H1 (cell line): Measurements from ENCODE around the gene ARL6IP4. TPM values are rescaled to one million over a fixed set of nuclear protein-coding genes. Genes with fewer than 3 reads are reported as not detected.

Experiments used
- CTCF ChIA-PET: fragments of 300-600 bp; sonication (Branson Sonifier 250); formaldehyde crosslinking; loops from one replicate; lab custom pipeline; 2021; ENCODE audit not compliant: partially characterized antibody; lab: Charles Lee
- POLR2A ChIA-PET: fragments of 300-600 bp; sonication (Branson Sonifier 250); formaldehyde crosslinking; loops from one replicate; lab custom pipeline; 2021; ENCODE audit warnings: inconsistent platforms; ENCODE audit not compliant: partially characterized antibody; lab: Charles Lee
- DNase-seq, 2 experiments: peaks; one replicate each; pipeline versions ENCODE4 v3.0.0 to v3.0.0-alpha.2; 2010 to 2022; ENCODE audit warnings: low spot score in 2 of 2, low read depth in 1 of 2, mixed read lengths in 1 of 2
- FAIRE-seq: peaks from 2 replicates; lab custom pipeline; 2011; peaks lifted over from hg19 to GRCh38; lab: Jason Lieb, UNC
- H2AFZ ChIP-seq: 2 replicates; pipeline ENCODE4 v1.8.1; 2012; ENCODE audit warnings: low read length, inconsistent platforms
- H2AK5ac ChIP-seq: 2 replicates; pipeline ENCODE4 v1.6.1; 2013; ENCODE audit warnings: low read depth, low read length
- H2BK120ac ChIP-seq: replicated peaks from 2 replicates; pipeline ENCODE3; 2013; ENCODE audit warnings: low read depth, low read length, inconsistent platforms
- H2BK12ac ChIP-seq: 2 replicates; pipeline ENCODE4 v1.6.1; 2013; ENCODE audit warnings: low read depth, low read length
- H2BK15ac ChIP-seq: 2 replicates; pipeline ENCODE4 v1.6.1; 2013; ENCODE audit warnings: low read length
- H2BK20ac ChIP-seq: 2 replicates; pipeline ENCODE4 v1.6.1; 2013; ENCODE audit warnings: low read length
- H2BK5ac ChIP-seq: 2 replicates; pipeline ENCODE4 v1.6.1; 2013; ENCODE audit warnings: low read depth, low read length
- H3K14ac ChIP-seq: 2 replicates; pipeline ENCODE4 v1.6.1; 2013; ENCODE audit warnings: inconsistent platforms; ENCODE audit not compliant: insufficient read length
- H3K18ac ChIP-seq: 2 replicates; pipeline ENCODE4 v1.6.1; 2013; ENCODE audit warnings: low read length; ENCODE audit errors: extremely low read depth
- H3K23ac ChIP-seq: 2 replicates; pipeline ENCODE4 v1.6.1; 2013; ENCODE audit warnings: inconsistent platforms; ENCODE audit not compliant: insufficient read length
- H3K23me2 ChIP-seq: 2 replicates; pipeline ENCODE4 v1.6.1; 2013; ENCODE audit warnings: low read depth, low read length
- H3K27ac ChIP-seq: 2 replicates; pipeline ENCODE4 v1.6.1; 2011; ENCODE audit warnings: low read depth, low read length, inconsistent platforms
- H3K27me3 ChIP-seq, 4 experiments: replicated peaks in 1 of 4; 1 replicate in 1 of 4; 2 replicates in 3 of 4; pipeline versions ENCODE4 v1.6.1 to v1.8.1; 2011 to 2013; ENCODE audit warnings: low read length in 3 of 4, mild to moderate bottlenecking in 3 of 4, inconsistent platforms in 2 of 4, mixed read lengths in 2 of 4, moderate library complexity in 1 of 4; ENCODE audit not compliant: control insufficient read depth in 3 of 4, insufficient read depth in 3 of 4; ENCODE audit errors: extremely low read depth in 1 of 4
- H3K36me3 ChIP-seq, 4 experiments: 2 replicates each; pipeline versions ENCODE4 v1.6.1 to v1.8.1; 2011 to 2013; ENCODE audit warnings: mild to moderate bottlenecking in 4 of 4, low read length in 3 of 4, moderate library complexity in 2 of 4, control low read depth in 1 of 4, inconsistent platforms in 1 of 4; ENCODE audit not compliant: insufficient read depth in 4 of 4, control insufficient read depth in 2 of 4
- H3K4ac ChIP-seq: replicated peaks from 2 replicates; pipeline ENCODE3; 2013; ENCODE audit warnings: low read length, low read depth, mixed read lengths, inconsistent platforms; ENCODE audit not compliant: insufficient read length
- H3K4me1 ChIP-seq, 4 experiments: replicated peaks in 1 of 4; 1 replicate in 1 of 4; 2 replicates in 3 of 4; pipeline versions ENCODE4 v1.6.1 to v1.8.1; 2011 to 2013; ENCODE audit warnings: low read length in 3 of 4, inconsistent platforms in 2 of 4, mixed read lengths in 1 of 4; ENCODE audit not compliant: insufficient read depth in 4 of 4, control insufficient read depth in 3 of 4
- H3K4me2 ChIP-seq, 2 experiments: 2 replicates each; pipeline versions ENCODE4 v1.6.1 to v1.8.1; 2011 to 2013; ENCODE audit warnings: low read depth in 2 of 2, low read length in 2 of 2, control low read depth in 1 of 2, inconsistent platforms in 1 of 2, mild to moderate bottlenecking in 1 of 2; ENCODE audit not compliant: insufficient read depth in 1 of 2
- H3K4me3 ChIP-seq, 4 experiments: fragments of 200-600, 300-600 bp in 1 of 4; sonication (generic), shearing (Covaris generic), sonication (Bioruptor Twin) in 1 of 4; 2 replicates each; pipeline versions ENCODE4 v1.5.1 to v1.8.1; 2011 to 2016; ENCODE audit warnings: low read length in 4 of 4, low read depth in 3 of 4, control low read depth in 2 of 4, inconsistent platforms in 2 of 4, mild to moderate bottlenecking in 2 of 4, mixed read lengths in 1 of 4, moderate library complexity in 1 of 4; ENCODE audit not compliant: insufficient read depth in 2 of 4; ENCODE audit errors: extremely low read depth in 1 of 4
- H3K56ac ChIP-seq: replicated peaks from 2 replicates; pipeline ENCODE3; 2013; ENCODE audit warnings: low read depth, mild to moderate bottlenecking, mixed read lengths, low read length, inconsistent platforms; ENCODE audit not compliant: insufficient read length
- H3K79me1 ChIP-seq: 2 replicates; pipeline ENCODE4 v1.6.1; 2013; ENCODE audit warnings: low read depth, low read length, control low read depth
- H3K79me2 ChIP-seq, 2 experiments: 2 replicates each; pipeline versions ENCODE4 v1.6.1 to v1.8.1; 2012 to 2013; ENCODE audit warnings: low read length in 2 of 2, mild to moderate bottlenecking in 2 of 2, inconsistent platforms in 1 of 2; ENCODE audit not compliant: insufficient read depth in 2 of 2, control insufficient read depth in 1 of 2
- H3K9ac ChIP-seq, 4 experiments: replicated peaks in 1 of 4; 1 replicate in 1 of 4; 2 replicates in 3 of 4; pipeline versions ENCODE4 v1.6.1 to v1.8.1; 2011 to 2013; ENCODE audit warnings: low read depth in 3 of 4, low read length in 3 of 4, control low read depth in 2 of 4, mild to moderate bottlenecking in 2 of 4, moderate library complexity in 2 of 4, inconsistent platforms in 1 of 4; ENCODE audit errors: extremely low read depth in 1 of 4
- H3K9me3 ChIP-seq, 2 experiments: 2 replicates each; pipeline versions ENCODE4 v1.6.1 to v1.8.1; 2012 to 2013; ENCODE audit warnings: mild to moderate bottlenecking in 2 of 2, moderate library complexity in 2 of 2, control low read depth in 1 of 2, inconsistent platforms in 1 of 2, low read depth in 1 of 2, low read length in 1 of 2, mixed read lengths in 1 of 2; ENCODE audit not compliant: insufficient read depth in 2 of 2
- H4K20me1 ChIP-seq, 2 experiments: replicated peaks in 1 of 2; 2 replicates each; pipeline versions ENCODE3 to v1.8.1; 2011 to 2013; ENCODE audit warnings: inconsistent platforms in 2 of 2, low read length in 2 of 2, mild to moderate bottlenecking in 1 of 2; ENCODE audit not compliant: insufficient read depth in 2 of 2, control insufficient read depth in 1 of 2
- H4K5ac ChIP-seq: 2 replicates; pipeline ENCODE4 v1.6.1; 2013; ENCODE audit warnings: low read length, low read depth, mixed read lengths, inconsistent platforms; ENCODE audit not compliant: insufficient read length
- H4K8ac ChIP-seq: 2 replicates; pipeline ENCODE4 v1.8.0; 2013; ENCODE audit warnings: mild to moderate bottlenecking, moderate library complexity, low read length, inconsistent platforms; ENCODE audit not compliant: insufficient read depth; ENCODE audit errors: extremely low read depth
- H4K91ac ChIP-seq: replicated peaks from 2 replicates; pipeline ENCODE3; 2013; ENCODE audit warnings: low read length, mixed read lengths, inconsistent platforms; ENCODE audit not compliant: insufficient read length
- CEBPB ChIP-seq: IDR thresholded peaks from 2 replicates; pipeline ENCODE4 v1.6.1; 2012; ENCODE audit warnings: low read depth, low read length
- PHF8 ChIP-seq: fragments of 200-600 bp; sonication (generic); conservative IDR thresholded peaks from 2 replicates; pipeline ENCODE4 v1.7.1; 2012; ENCODE audit warnings: low read depth, mild to moderate bottlenecking, inconsistent platforms, low read length, moderate library complexity
- POLR2A ChIP-seq, 2 experiments: IDR thresholded peaks; 1 replicate in 1 of 2; 2 replicates in 1 of 2; pipeline ENCODE4 v1.6.1; 2011; ENCODE audit warnings: low read depth in 2 of 2, low read length in 2 of 2, mild to moderate bottlenecking in 2 of 2; ENCODE audit errors: control extremely low read depth in 1 of 2
- RBBP5 ChIP-seq: IDR thresholded peaks from 2 replicates; pipeline ENCODE4 v1.7.1; 2012; ENCODE audit warnings: low read depth, mild to moderate bottlenecking, inconsistent platforms, low read length, moderate library complexity, borderline replicate concordance
- SP1 ChIP-seq: IDR thresholded peaks from 2 replicates; pipeline ENCODE4 v1.6.1; 2011; ENCODE audit warnings: low read depth, low read length
- ZNF274 ChIP-seq: IDR thresholded peaks from 2 replicates; pipeline ENCODE4 v1.7.0; 2012; ENCODE audit warnings: low read length, borderline replicate concordance; ENCODE audit errors: extremely low read depth
- WGBS, 2 experiments: shearing (Covaris generic) in 1 of 2; methylation state at CpG; one replicate each; pipeline versions ENCODE4 v1.1.6 to v1.1.7; 2013 to 2015; ENCODE audit warnings: low lambda C conversion rate in 2 of 2, mixed read lengths in 2 of 2, inconsistent platforms in 1 of 2, low coverage in 1 of 2, missing lambda C conversion rate in 1 of 2; ENCODE audit not compliant: insufficient replicate concordance in 2 of 2, insufficient coverage in 1 of 2, insufficient read length in 1 of 2; ENCODE audit errors: extremely low coverage in 1 of 2, missing lambda C conversion rate in 1 of 2; 5-methylcytosine and 5-hydroxymethylcytosine counted together
- polyA plus RNA-seq, 7 experiments: library from polyadenylated mRNA; depleted of rRNA in 3 of 7; stranded (reverse) in 5 of 7; unstranded in 2 of 7; fragments of >200 nt in 5 of 7; fragments of 200-250 nt in 2 of 7; gene quantifications; 1 replicate in 5 of 7; 2 replicates in 1 of 7; 4 replicates in 1 of 7; pipeline versions ENCODE4 v1.2.1 to v1.2.3, GENCODE V29; 2011 to 2013; ENCODE audit warnings: missing spikeins in 2 of 7, mixed read lengths in 2 of 7
- total RNA-seq: library from RNA; stranded (reverse); fragmentation: NEBNext Ultra II Directional; extraction: Animal tissue kit (Norgen Biotek cat#: 25700); gene quantifications from 2 replicates; pipeline ENCODE4 v1.2.1, GENCODE V29; 2021
- TF ChIP-seq, protein P1 (sequence below): IDR thresholded peaks from 2 replicates; pipeline ENCODE4 v1.6.1; 2012; ENCODE audit warnings: low read length, inconsistent platforms
- TF ChIP-seq, protein P2 (sequence below): IDR thresholded peaks from 2 replicates; pipeline ENCODE4 v1.6.1; 2012; ENCODE audit warnings: inconsistent platforms

The ARL6IP4 gene
- total and polyA plus RNA-seq, 2 of the 8 experiments (the other 6 are each of a cell fraction or from before 2014, with no cell fraction given), result 76.4 to 109 TPM

DNA sequence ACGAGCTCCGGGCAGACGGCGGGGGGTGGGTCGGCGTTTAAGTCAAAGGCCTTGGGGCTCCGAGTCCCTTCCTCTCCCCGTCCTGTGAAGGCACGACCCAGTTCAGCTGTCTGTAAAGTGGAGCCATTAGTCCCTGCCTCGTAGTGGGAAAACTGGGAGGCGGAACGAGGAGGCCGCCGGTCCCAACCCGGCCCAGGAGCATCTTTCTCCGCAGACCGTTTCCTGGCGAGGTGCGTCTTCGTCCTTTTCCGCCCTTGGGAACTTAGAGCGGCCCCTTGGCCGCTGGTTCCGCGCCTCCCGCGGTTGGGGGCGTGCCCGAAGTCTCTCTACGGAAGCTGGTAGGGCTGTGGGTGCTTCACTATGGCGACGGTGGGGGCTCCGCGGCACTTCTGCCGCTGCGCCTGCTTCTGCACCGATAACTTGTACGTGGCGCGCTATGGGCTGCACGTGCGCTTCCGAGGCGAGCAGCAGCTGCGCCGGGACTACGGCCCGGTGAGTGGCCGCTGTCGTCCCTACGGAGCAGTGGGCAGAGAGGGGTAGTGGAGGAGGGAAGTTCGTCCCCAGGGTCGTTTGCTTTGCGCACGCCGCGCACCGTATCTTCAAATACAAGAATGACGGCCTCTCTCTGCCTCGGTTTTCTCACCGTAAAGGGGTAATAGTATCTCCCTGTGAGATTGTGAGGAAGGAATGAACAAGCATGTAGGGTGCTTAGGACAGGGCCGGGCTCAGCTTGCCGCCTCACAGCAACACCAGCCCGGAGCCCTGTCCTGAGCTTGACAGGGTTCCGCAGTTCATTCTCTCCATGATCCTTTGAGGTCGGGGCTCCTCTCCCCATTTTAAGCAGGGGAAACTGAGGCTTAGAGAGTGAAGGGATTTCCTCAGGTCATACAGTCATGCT is 5.3 kb upstream of the ARL6IP4 start, which contains the start of gene OGFOD2:
OGFOD2 (plus strand) TSS at position 353 of the 898 bp plus-strand sequence; CDS start at position 361, 8 bp downstream.
- H3K14ac ChIP-seq, result no peak within 1 kb of the TSS
- peaks cover 7% of the 10 kb centered on the region; the same call in 1 of the 2 replicates for H3K79me1 ChIP-seq
- H3K4ac ChIP-seq, result peak within 1 kb of the TSS; percentile 83
- H2AFZ ChIP-seq, result peak within 1 kb of the TSS; percentile 92
- no peak within 1 kb of the TSS for H2AK5ac ChIP-seq
- H3K18ac ChIP-seq, result peak within 1 kb of the TSS; percentile 81
- ChIA-PET POLR2A (interaction anchor here (0.6 to 3.3 kb wide), 16 partner anchors 8 to 409 kb away, joined by 3 to 21 read pairs (median 4); partner anchors contain the start of genes ABCB9, HIP1R, KMT5A and MPHOSPH9), CTCF (interaction anchor here (0.9 to 2.1 kb wide), 7 partner anchors 23 to 129 kb away, joined by 3 to 4 read pairs (median 3); no protein-coding TSS in a partner anchor)
- H3K23ac ChIP-seq, result no peak within 1 kb of the TSS
- peak within 1 kb of the TSS; percentile 72 for H3K27ac ChIP-seq
- H3K4me3 ChIP-seq, result peak within 1 kb of the TSS; percentile 85 to 96 (median 89)
- peak within 1 kb of the TSS; percentile 94 for H4K5ac ChIP-seq
- peak within 1 kb of the TSS; percentile 52; the same call in 1 of the 2 replicates for H2BK12ac ChIP-seq
- DNase-seq (peak; percentile 51 to 91), FAIRE-seq (no peak)
- peak within 1 kb of the TSS; percentile 46 to 81 (median 79) for H3K9ac ChIP-seq
- peak within 1 kb of the TSS; percentile 98 for H2BK5ac ChIP-seq
- H3K9me3 ChIP-seq, result no peaks in the 10 kb centered on the region
- H2BK20ac ChIP-seq, result no peak within 1 kb of the TSS
- peaks cover 0 to 4% of the 10 kb centered on the region in 2 experiments for H4K20me1 ChIP-seq
- H4K8ac ChIP-seq, result peak within 1 kb of the TSS; percentile 98
- H2BK120ac ChIP-seq, result no peak within 1 kb of the TSS
- H3K56ac ChIP-seq, result peak within 1 kb of the TSS; percentile 94
- H3K4me2 ChIP-seq, result peak within 1 kb of the TSS; percentile 83 to 96
- no peaks in the 10 kb centered on the region for H3K27me3 ChIP-seq
- H2BK15ac ChIP-seq, result peak within 1 kb of the TSS; percentile 98
- H3K23me2 ChIP-seq, result peaks cover 14% of the 10 kb centered on the region
- H4K91ac ChIP-seq, result peak within 1 kb of the TSS; percentile 88
- peaks cover 0 to 15% (median 8%) of the 10 kb centered on the region in 4 experiments; a peak in 6 of 7 replicates for H3K4me1 ChIP-seq
- H3K36me3 ChIP-seq, result no peaks in the 10 kb centered on the region
- 2% methylated on average over 46 of the region's 66 CpGs; no CpG with 5 or more reads in 1 of the 2 experiments for WGBS, 2 experiments
- H3K79me2 ChIP-seq, result peaks cover 0 to 10% of the 10 kb centered on the region in 2 experiments; a peak in 1 of 4 replicates
- TF ChIP-seq ZNF274 (no peak), RBBP5 (peak; percentile 58; the same call in 1 of the 2 replicates), PHF8 (peak; percentile 76), POLR2A (IDR thresholded peaks at IDR 0.05; ENCODE audit: control extremely low read depth in 1 of 2, low read depth in 2 of 2, low read length in 2 of 2) (peak in 1 of 2 experiments; percentile 40; a peak in 2 of 3 replicates), CEBPB (no peak), SP1 (peak; percentile 84)
- TF ChIP-seq, protein P1, sequence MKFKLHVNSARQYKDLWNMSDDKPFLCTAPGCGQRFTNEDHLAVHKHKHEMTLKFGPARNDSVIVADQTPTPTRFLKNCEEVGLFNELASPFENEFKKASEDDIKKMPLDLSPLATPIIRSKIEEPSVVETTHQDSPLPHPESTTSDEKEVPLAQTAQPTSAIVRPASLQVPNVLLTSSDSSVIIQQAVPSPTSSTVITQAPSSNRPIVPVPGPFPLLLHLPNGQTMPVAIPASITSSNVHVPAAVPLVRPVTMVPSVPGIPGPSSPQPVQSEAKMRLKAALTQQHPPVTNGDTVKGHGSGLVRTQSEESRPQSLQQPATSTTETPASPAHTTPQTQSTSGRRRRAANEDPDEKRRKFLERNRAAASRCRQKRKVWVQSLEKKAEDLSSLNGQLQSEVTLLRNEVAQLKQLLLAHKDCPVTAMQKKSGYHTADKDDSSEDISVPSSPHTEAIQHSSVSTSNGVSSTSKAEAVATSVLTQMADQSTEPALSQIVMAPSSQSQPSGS, result peak; percentile 7; the same call in 1 of the 2 replicates
- TF ChIP-seq, protein P2, sequence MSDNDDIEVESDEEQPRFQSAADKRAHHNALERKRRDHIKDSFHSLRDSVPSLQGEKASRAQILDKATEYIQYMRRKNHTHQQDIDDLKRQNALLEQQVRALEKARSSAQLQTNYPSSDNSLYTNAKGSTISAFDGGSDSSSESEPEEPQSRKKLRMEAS, result peak; percentile 84
